H1 (cell line): ENCODE results near the gene MCUB. TPM values are rescaled to one million over a fixed set of nuclear protein-coding genes. Genes with fewer than 3 reads are reported as not detected.

Experiments
- CTCF ChIA-PET: fragments of 300-600 bp; sonication (Branson Sonifier 250); formaldehyde crosslinking; loops from one replicate; lab custom pipeline; 2021; ENCODE audit not compliant: partially characterized antibody; lab: Charles Lee
- POLR2A ChIA-PET: fragments of 300-600 bp; sonication (Branson Sonifier 250); formaldehyde crosslinking; loops from one replicate; lab custom pipeline; 2021; ENCODE audit warnings: inconsistent platforms; ENCODE audit not compliant: partially characterized antibody; lab: Charles Lee
- DNase-seq, 2 experiments: peaks; one replicate each; pipeline versions ENCODE4 v3.0.0 to v3.0.0-alpha.2; 2010 to 2022; ENCODE audit warnings: low spot score in 2 of 2, low read depth in 1 of 2, mixed read lengths in 1 of 2
- FAIRE-seq: peaks from 2 replicates; lab custom pipeline; 2011; peaks lifted over from hg19 to GRCh38; lab: Jason Lieb, UNC
- H2AFZ ChIP-seq: 2 replicates; pipeline ENCODE4 v1.8.1; 2012; ENCODE audit warnings: low read length, inconsistent platforms
- H2AK5ac ChIP-seq: 2 replicates; pipeline ENCODE4 v1.6.1; 2013; ENCODE audit warnings: low read depth, low read length
- H2BK120ac ChIP-seq: replicated peaks from 2 replicates; pipeline ENCODE3; 2013; ENCODE audit warnings: low read depth, low read length, inconsistent platforms
- H2BK12ac ChIP-seq: 2 replicates; pipeline ENCODE4 v1.6.1; 2013; ENCODE audit warnings: low read depth, low read length
- H2BK15ac ChIP-seq: 2 replicates; pipeline ENCODE4 v1.6.1; 2013; ENCODE audit warnings: low read length
- H2BK20ac ChIP-seq: 2 replicates; pipeline ENCODE4 v1.6.1; 2013; ENCODE audit warnings: low read length
- H2BK5ac ChIP-seq: 2 replicates; pipeline ENCODE4 v1.6.1; 2013; ENCODE audit warnings: low read depth, low read length
- H3K14ac ChIP-seq: 2 replicates; pipeline ENCODE4 v1.6.1; 2013; ENCODE audit warnings: inconsistent platforms; ENCODE audit not compliant: insufficient read length
- H3K18ac ChIP-seq: 2 replicates; pipeline ENCODE4 v1.6.1; 2013; ENCODE audit warnings: low read length; ENCODE audit errors: extremely low read depth
- H3K23ac ChIP-seq: 2 replicates; pipeline ENCODE4 v1.6.1; 2013; ENCODE audit warnings: inconsistent platforms; ENCODE audit not compliant: insufficient read length
- H3K23me2 ChIP-seq: 2 replicates; pipeline ENCODE4 v1.6.1; 2013; ENCODE audit warnings: low read depth, low read length
- H3K27ac ChIP-seq: 2 replicates; pipeline ENCODE4 v1.6.1; 2011; ENCODE audit warnings: low read depth, low read length, inconsistent platforms
- H3K27me3 ChIP-seq, 4 experiments: replicated peaks in 1 of 4; 1 replicate in 1 of 4; 2 replicates in 3 of 4; pipeline versions ENCODE4 v1.6.1 to v1.8.1; 2011 to 2013; ENCODE audit warnings: low read length in 3 of 4, mild to moderate bottlenecking in 3 of 4, inconsistent platforms in 2 of 4, mixed read lengths in 2 of 4, moderate library complexity in 1 of 4; ENCODE audit not compliant: control insufficient read depth in 3 of 4, insufficient read depth in 3 of 4; ENCODE audit errors: extremely low read depth in 1 of 4
- H3K36me3 ChIP-seq, 4 experiments: 2 replicates each; pipeline versions ENCODE4 v1.6.1 to v1.8.1; 2011 to 2013; ENCODE audit warnings: mild to moderate bottlenecking in 4 of 4, low read length in 3 of 4, moderate library complexity in 2 of 4, control low read depth in 1 of 4, inconsistent platforms in 1 of 4; ENCODE audit not compliant: insufficient read depth in 4 of 4, control insufficient read depth in 2 of 4
- H3K4ac ChIP-seq: replicated peaks from 2 replicates; pipeline ENCODE3; 2013; ENCODE audit warnings: low read length, low read depth, mixed read lengths, inconsistent platforms; ENCODE audit not compliant: insufficient read length
- H3K4me1 ChIP-seq, 4 experiments: replicated peaks in 1 of 4; 1 replicate in 1 of 4; 2 replicates in 3 of 4; pipeline versions ENCODE4 v1.6.1 to v1.8.1; 2011 to 2013; ENCODE audit warnings: low read length in 3 of 4, inconsistent platforms in 2 of 4, mixed read lengths in 1 of 4; ENCODE audit not compliant: insufficient read depth in 4 of 4, control insufficient read depth in 3 of 4
- H3K4me2 ChIP-seq, 2 experiments: 2 replicates each; pipeline versions ENCODE4 v1.6.1 to v1.8.1; 2011 to 2013; ENCODE audit warnings: low read depth in 2 of 2, low read length in 2 of 2, control low read depth in 1 of 2, inconsistent platforms in 1 of 2, mild to moderate bottlenecking in 1 of 2; ENCODE audit not compliant: insufficient read depth in 1 of 2
- H3K4me3 ChIP-seq, 4 experiments: fragments of 200-600, 300-600 bp in 1 of 4; sonication (generic), shearing (Covaris generic), sonication (Bioruptor Twin) in 1 of 4; 2 replicates each; pipeline versions ENCODE4 v1.5.1 to v1.8.1; 2011 to 2016; ENCODE audit warnings: low read length in 4 of 4, low read depth in 3 of 4, control low read depth in 2 of 4, inconsistent platforms in 2 of 4, mild to moderate bottlenecking in 2 of 4, mixed read lengths in 1 of 4, moderate library complexity in 1 of 4; ENCODE audit not compliant: insufficient read depth in 2 of 4; ENCODE audit errors: extremely low read depth in 1 of 4
- H3K56ac ChIP-seq: replicated peaks from 2 replicates; pipeline ENCODE3; 2013; ENCODE audit warnings: low read depth, mild to moderate bottlenecking, mixed read lengths, low read length, inconsistent platforms; ENCODE audit not compliant: insufficient read length
- H3K79me1 ChIP-seq: 2 replicates; pipeline ENCODE4 v1.6.1; 2013; ENCODE audit warnings: low read depth, low read length, control low read depth
- H3K79me2 ChIP-seq, 2 experiments: 2 replicates each; pipeline versions ENCODE4 v1.6.1 to v1.8.1; 2012 to 2013; ENCODE audit warnings: low read length in 2 of 2, mild to moderate bottlenecking in 2 of 2, inconsistent platforms in 1 of 2; ENCODE audit not compliant: insufficient read depth in 2 of 2, control insufficient read depth in 1 of 2
- H3K9ac ChIP-seq, 4 experiments: replicated peaks in 1 of 4; 1 replicate in 1 of 4; 2 replicates in 3 of 4; pipeline versions ENCODE4 v1.6.1 to v1.8.1; 2011 to 2013; ENCODE audit warnings: low read depth in 3 of 4, low read length in 3 of 4, control low read depth in 2 of 4, mild to moderate bottlenecking in 2 of 4, moderate library complexity in 2 of 4, inconsistent platforms in 1 of 4; ENCODE audit errors: extremely low read depth in 1 of 4
- H3K9me3 ChIP-seq, 2 experiments: 2 replicates each; pipeline versions ENCODE4 v1.6.1 to v1.8.1; 2012 to 2013; ENCODE audit warnings: mild to moderate bottlenecking in 2 of 2, moderate library complexity in 2 of 2, control low read depth in 1 of 2, inconsistent platforms in 1 of 2, low read depth in 1 of 2, low read length in 1 of 2, mixed read lengths in 1 of 2; ENCODE audit not compliant: insufficient read depth in 2 of 2
- H4K20me1 ChIP-seq, 2 experiments: replicated peaks in 1 of 2; 2 replicates each; pipeline versions ENCODE3 to v1.8.1; 2011 to 2013; ENCODE audit warnings: inconsistent platforms in 2 of 2, low read length in 2 of 2, mild to moderate bottlenecking in 1 of 2; ENCODE audit not compliant: insufficient read depth in 2 of 2, control insufficient read depth in 1 of 2
- H4K5ac ChIP-seq: 2 replicates; pipeline ENCODE4 v1.6.1; 2013; ENCODE audit warnings: low read length, low read depth, mixed read lengths, inconsistent platforms; ENCODE audit not compliant: insufficient read length
- H4K8ac ChIP-seq: 2 replicates; pipeline ENCODE4 v1.8.0; 2013; ENCODE audit warnings: mild to moderate bottlenecking, moderate library complexity, low read length, inconsistent platforms; ENCODE audit not compliant: insufficient read depth; ENCODE audit errors: extremely low read depth
- H4K91ac ChIP-seq: replicated peaks from 2 replicates; pipeline ENCODE3; 2013; ENCODE audit warnings: low read length, mixed read lengths, inconsistent platforms; ENCODE audit not compliant: insufficient read length
- CTBP2 ChIP-seq: IDR thresholded peaks from 2 replicates; pipeline ENCODE4 v1.7.0; 2011; ENCODE audit warnings: borderline replicate concordance, mild to moderate bottlenecking, moderate library complexity, mixed read lengths, low read length; ENCODE audit not compliant: insufficient read depth, insufficient read length
- EGR1 ChIP-seq: IDR thresholded peaks from 2 replicates; pipeline ENCODE4 v1.6.1; 2011; ENCODE audit warnings: low read depth, low read length, borderline replicate concordance
- KDM1A ChIP-seq: fragments of 200-600, 300-600 bp; sonication (generic); IDR thresholded peaks from 2 replicates; pipeline ENCODE4 v1.7.1; 2016; ENCODE audit warnings: mild to moderate bottlenecking, low read length, borderline replicate concordance
- KDM4A ChIP-seq: IDR thresholded peaks from one replicate; pipeline ENCODE4 v1.7.1; 2012; ENCODE audit warnings: low read depth, mild to moderate bottlenecking, moderate library complexity, low read length, inconsistent platforms; ENCODE audit not compliant: severe bottlenecking
- RNF2 ChIP-seq: fragments of 200-900, 300-1000 bp; sonication (generic); IDR thresholded peaks from 2 replicates; pipeline ENCODE4 v1.7.1; 2016; ENCODE audit warnings: borderline replicate concordance, low read depth, mild to moderate bottlenecking, antibody characterized with exemption, low read length; ENCODE audit not compliant: poor library complexity, severe bottlenecking; ENCODE audit errors: missing control alignments
- SIX5 ChIP-seq: IDR thresholded peaks from 2 replicates; pipeline ENCODE4 v1.6.1; 2011; ENCODE audit warnings: mild to moderate bottlenecking, low read depth, low read length
- SUZ12 ChIP-seq: fragments of 200-600 bp; sonication (generic); IDR thresholded peaks from 2 replicates; pipeline ENCODE4 v1.6.1; 2012; ENCODE audit warnings: mild to moderate bottlenecking, inconsistent platforms, low read length, moderate library complexity, mixed read lengths
- TBP ChIP-seq: IDR thresholded peaks from 2 replicates; pipeline ENCODE4 v1.6.1; 2011; ENCODE audit warnings: low read depth, low read length, improper control_type of control experiment
- WGBS, 2 experiments: shearing (Covaris generic) in 1 of 2; methylation state at CpG; one replicate each; pipeline versions ENCODE4 v1.1.6 to v1.1.7; 2013 to 2015; ENCODE audit warnings: low lambda C conversion rate in 2 of 2, mixed read lengths in 2 of 2, inconsistent platforms in 1 of 2, low coverage in 1 of 2, missing lambda C conversion rate in 1 of 2; ENCODE audit not compliant: insufficient replicate concordance in 2 of 2, insufficient coverage in 1 of 2, insufficient read length in 1 of 2; ENCODE audit errors: extremely low coverage in 1 of 2, missing lambda C conversion rate in 1 of 2; 5-methylcytosine and 5-hydroxymethylcytosine counted together
- polyA plus RNA-seq, 7 experiments: library from polyadenylated mRNA; depleted of rRNA in 3 of 7; stranded (reverse) in 5 of 7; unstranded in 2 of 7; fragments of >200 nt in 5 of 7; fragments of 200-250 nt in 2 of 7; gene quantifications; 1 replicate in 5 of 7; 2 replicates in 1 of 7; 4 replicates in 1 of 7; pipeline versions ENCODE4 v1.2.1 to v1.2.3, GENCODE V29; 2011 to 2013; ENCODE audit warnings: missing spikeins in 2 of 7, mixed read lengths in 2 of 7
- total RNA-seq: library from RNA; stranded (reverse); fragmentation: NEBNext Ultra II Directional; extraction: Animal tissue kit (Norgen Biotek cat#: 25700); gene quantifications from 2 replicates; pipeline ENCODE4 v1.2.1, GENCODE V29; 2021
- TF ChIP-seq, protein P1 (sequence below): IDR thresholded peaks from 2 replicates; pipeline ENCODE4 v1.6.1; 2011; ENCODE audit warnings: low read length, improper control_type of control experiment

Gene MCUB
- total and polyA plus RNA-seq, 2 of the 8 experiments (the other 6 are each of a cell fraction or from before 2014, with no cell fraction given): 15.2 to 19.4 TPM

DNA sequence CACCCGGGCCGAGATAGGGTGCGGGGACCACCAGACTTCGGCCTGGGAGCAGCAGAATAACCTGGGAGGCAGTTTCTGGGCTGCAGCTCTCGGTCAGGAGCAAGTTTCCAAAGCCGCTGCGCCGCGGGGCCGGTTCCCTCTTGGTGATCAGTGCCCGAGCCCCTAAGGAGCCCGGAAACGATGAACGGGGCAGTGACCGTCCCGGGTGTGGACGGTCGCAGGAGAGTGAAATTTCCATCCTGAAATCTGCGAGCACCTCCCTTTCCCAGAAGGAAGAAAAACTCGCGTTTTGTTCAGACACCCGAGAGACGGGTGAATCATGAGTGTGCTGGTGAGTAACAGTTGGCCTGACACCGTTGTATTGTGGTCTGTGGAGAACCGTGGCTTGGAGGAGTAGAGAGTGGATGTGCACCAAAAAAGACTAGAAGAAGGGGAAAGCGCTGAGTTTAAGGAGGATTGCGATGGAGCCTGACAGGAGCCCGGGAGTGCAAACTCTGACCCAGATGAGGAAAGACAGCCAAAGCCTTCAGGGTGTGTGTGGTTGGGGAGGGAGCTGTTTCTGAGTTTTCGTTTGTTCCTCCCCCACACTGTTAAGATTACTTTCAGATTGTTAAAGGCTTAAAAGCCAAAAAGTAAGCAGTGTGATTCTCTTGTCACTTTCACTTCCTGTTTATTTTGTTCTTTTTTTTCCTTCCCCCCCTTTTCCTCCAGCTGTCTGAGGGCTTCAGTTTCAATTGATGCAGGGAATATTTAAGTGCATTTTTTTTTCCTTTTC, 828 bp downstream of the MCUB start:
- Histone ChIP-seq H3K4me3 (peak overlapping the region; percentile 66 to 93 (median 78)), H2BK120ac (no peak overlapping the region), H3K9ac (peak overlapping the region; percentile 41 to 74 (median 70); a peak in 6 of 7 replicates), H3K9me3 (peaks cover 2 to 9% of the 10 kb centered on the region in 2 experiments; a peak in 1 of 4 replicates), H3K27ac (no peak overlapping the region), H2AK5ac (no peak overlapping the region), H3K4me1 (peaks cover 0 to 4% (median 0%) of the 10 kb centered on the region in 4 experiments; a peak in 1 of 7 replicates), H2BK20ac (no peak overlapping the region), H3K4ac (no peak overlapping the region), H4K91ac (no peak overlapping the region), H4K5ac (no peak overlapping the region), H3K27me3 (no peaks in the 10 kb centered on the region; a peak in 1 of 7 replicates), H3K23me2 (peaks cover 11% of the 10 kb centered on the region), H4K20me1 (no peaks in the 10 kb centered on the region), H2BK5ac (no peak overlapping the region), H2BK15ac (no peak overlapping the region), H3K14ac (no peak overlapping the region), H4K8ac (peak overlapping the region; percentile 84; the same call in 1 of the 2 replicates), H3K4me2 (peak overlapping the region; percentile 89 to 96), H3K36me3 (no peaks in the 10 kb centered on the region; a peak in 1 of 8 replicates), H2AFZ (peak overlapping the region; percentile 76), H3K79me2 (no peaks in the 10 kb centered on the region), H2BK12ac (no peak overlapping the region), H3K23ac (no peak overlapping the region), H3K56ac (no peak overlapping the region), H3K18ac (no peak overlapping the region; the same call in none of the 2 replicates), H3K79me1 (no peaks in the 10 kb centered on the region)
- ChIA-PET CTCF (interaction anchor here (1.0 to 2.5 kb wide), 2 partner anchors 128 to 143 kb away, joined by 3 to 8 read pairs; partner anchors contain the start of genes CASP6 and SEC24B), POLR2A (interaction anchor here (1.2 to 2.0 kb wide), 3 partner anchors 109 to 142 kb away, joined by 3 to 6 read pairs (median 4); partner anchors contain the start of gene CASP6)
- no peak for FAIRE-seq
- peak in 1 of 2 experiments; percentile 56 for DNase-seq
- WGBS, 2 experiments: 1% methylated on average over 26 of the region's 29 CpGs; no CpG with 5 or more reads in 1 of the 2 experiments
- TF ChIP-seq SIX5 (no peak), EGR1 (0 out of 2 replicates have a peak, but pooled peaks have one; percentile 9), KDM4A (no peak), SUZ12 (0 out of 2 replicates have a peak, but pooled peaks have one; percentile 24), KDM1A (no peak), CTBP2 (peak; percentile 39), TBP (no peak), RNF2 (peak; percentile 49)
- TF ChIP-seq, protein P1, sequence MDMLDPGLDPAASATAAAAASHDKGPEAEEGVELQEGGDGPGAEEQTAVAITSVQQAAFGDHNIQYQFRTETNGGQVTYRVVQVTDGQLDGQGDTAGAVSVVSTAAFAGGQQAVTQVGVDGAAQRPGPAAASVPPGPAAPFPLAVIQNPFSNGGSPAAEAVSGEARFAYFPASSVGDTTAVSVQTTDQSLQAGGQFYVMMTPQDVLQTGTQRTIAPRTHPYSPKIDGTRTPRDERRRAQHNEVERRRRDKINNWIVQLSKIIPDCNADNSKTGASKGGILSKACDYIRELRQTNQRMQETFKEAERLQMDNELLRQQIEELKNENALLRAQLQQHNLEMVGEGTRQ: no peak
